Measurements from ENCODE around the gene ZNF273.
"Not testable (repeated sequence)": the region's sequence is repeated elsewhere in the genome, so short reads cannot be mapped to it uniquely, and the experiment has no call there.

GRCh38 chr7:64940021-64940420 is 36.9 kb downstream of the ZNF273 start:
- not testable (repeated sequence) for TF ChIP-seq CTCF (IDR thresholded peaks at IDR 0.05); POLR2A (IDR thresholded peaks at IDR 0.05; ENCODE audit: low read depth); EP300 (IDR thresholded peaks at IDR 0.05); POLR2AphosphoS5 (IDR thresholded peaks at IDR 0.05)
